GM18499 (cell line): ENCODE measurements around the gene SPTBN1.
"Not testable (repeated sequence)": the region's sequence is repeated elsewhere in the genome, so short reads cannot be mapped to it uniquely, and the experiment has no call there.

ENCODE experiments used
- ATAC-seq: cut with Tn5 transposase; IDR thresholded peaks from one replicate; pipeline ENCODE4 v1.9.1; 2021; ENCODE audit warnings: moderate number of reproducible peaks; ENCODE audit not compliant: insufficient read depth, unreplicated experiment

SPTBN1 gene

DNA sequence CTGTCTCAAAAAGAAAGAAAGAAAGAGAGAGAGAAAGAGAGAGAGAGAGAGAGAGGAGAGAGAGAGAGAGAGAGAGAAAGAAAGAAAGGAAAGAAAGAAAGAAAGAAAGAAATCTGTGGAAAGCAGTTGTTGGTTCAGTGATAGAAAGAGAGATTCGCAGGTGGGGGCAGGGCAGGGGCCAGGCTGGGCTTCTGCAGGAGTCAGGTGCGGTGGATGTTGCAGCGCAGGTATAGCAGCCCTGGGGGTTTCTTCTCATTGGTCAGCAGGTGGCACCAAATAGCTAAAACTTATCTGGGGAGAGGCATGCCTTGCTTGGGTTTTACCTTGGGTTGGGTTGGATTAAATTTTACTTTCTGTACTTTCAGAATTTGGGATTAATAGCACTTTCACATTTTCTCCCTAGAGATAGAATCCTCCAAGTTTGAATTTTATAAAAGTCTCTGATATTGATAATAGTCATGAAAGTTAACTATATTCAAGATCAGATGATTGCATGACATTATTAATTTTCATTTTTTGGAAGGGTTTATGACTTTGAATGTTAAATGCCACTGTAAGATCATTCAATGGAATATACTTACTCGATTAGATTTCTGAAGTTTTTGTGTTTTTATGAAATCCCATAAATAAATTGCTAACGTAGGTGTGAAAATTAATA, 66.6 kb downstream of the SPTBN1 start:
- peak; percentile 59 for ATAC-seq

- no peak for ATAC-seq
Observed at GRCh38 chr2:54523324-54523959, 67.3 kb downstream of the SPTBN1 start.

GRCh38 chr2:54524226-54524991, 68.3 kb downstream of the SPTBN1 start:
- ATAC-seq, result peak; percentile 67

DNA sequence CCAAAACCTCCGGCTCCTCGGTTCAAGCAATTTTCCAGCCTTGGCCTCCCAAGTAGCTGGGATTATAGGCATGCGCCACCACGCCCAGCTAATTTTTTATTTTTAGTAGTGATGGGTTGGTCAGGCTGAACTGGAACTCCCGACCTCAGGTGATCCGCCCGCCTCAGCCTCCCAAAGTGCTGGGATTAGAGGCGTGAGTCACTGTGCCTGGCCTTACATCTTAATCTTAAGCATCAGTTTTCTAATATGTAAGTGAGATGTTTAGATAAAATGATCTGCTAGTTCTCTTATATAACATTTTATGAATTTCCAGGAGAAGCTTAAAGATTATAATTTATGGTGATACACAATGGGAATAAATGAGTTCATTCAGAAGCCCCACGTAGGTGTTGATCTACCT, 69.2 kb downstream of the SPTBN1 start:
- ATAC-seq, result no peak

DNA sequence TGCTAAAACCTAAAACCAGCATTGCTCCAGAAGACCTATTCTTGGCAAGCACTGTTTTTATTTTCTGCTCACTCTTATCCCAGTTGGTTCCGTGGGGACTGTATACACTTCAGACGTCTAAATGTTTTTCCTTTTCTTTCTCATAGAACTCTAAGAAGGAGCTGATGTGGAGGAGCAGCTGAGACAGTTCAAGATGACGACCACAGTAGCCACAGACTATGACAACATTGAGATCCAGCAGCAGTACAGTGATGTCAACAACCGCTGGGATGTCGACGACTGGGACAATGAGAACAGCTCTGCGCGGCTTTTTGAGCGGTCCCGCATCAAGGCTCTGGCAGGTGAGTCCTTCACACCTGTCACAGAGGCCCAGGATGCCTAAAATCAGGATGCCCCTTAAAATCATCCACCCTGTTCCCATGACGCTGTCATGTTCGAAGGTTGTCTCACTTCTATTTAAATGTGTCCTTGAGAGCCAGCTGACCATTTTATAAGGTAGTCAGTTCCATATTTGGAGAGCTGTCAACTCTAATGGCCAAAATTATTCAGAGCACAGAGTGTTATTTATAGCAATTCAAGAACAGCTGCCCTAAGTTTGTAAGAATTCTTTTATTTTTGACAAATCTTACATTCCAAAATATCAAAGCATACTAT, 70.2 kb downstream of the SPTBN1 start:
- no peak for ATAC-seq

GRCh38 chr2:54528311-54528955, 72.3 kb downstream of the SPTBN1 start:
- ATAC-seq, result no peak

- ATAC-seq, result not testable (repeated sequence)
Observed at GRCh38 chr2:54529518-54529917, 73.4 kb downstream of the SPTBN1 start.

- no peak for ATAC-seq
Observed at GRCh38 chr2:54529935-54530334, 73.8 kb downstream of the SPTBN1 start.

DNA sequence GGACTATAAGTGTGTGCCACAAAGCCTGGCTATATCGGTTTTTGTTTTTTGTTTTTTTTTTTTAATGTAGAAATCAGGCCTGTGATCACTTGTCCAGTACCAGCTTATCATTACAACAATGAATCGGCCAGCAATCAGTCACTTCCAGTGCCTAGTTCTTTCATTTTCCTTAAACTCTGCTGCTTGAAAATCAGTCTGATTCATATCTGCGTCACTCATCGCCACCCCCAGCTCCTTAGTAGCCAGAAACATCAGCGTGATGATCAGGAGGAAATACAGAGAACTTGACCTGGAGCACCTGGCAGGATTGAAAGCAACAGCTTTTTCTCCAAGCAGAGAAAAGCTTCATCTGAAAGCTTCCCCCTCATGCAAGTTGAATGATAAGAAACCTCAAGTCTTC, 75.4 kb downstream of the SPTBN1 start:
- no peak for ATAC-seq

GRCh38 chr2:54534221-54534620, 78.1 kb downstream of the SPTBN1 start:
- no peak for ATAC-seq

GRCh38 chr2:54534625-54535024, 78.5 kb downstream of the SPTBN1 start:
- no peak for ATAC-seq

- no peak for ATAC-seq
Observed at GRCh38 chr2:54535599-54536195, 79.6 kb downstream of the SPTBN1 start.

- no peak for ATAC-seq
Observed at GRCh38 chr2:54536720-54537119, 80.6 kb downstream of the SPTBN1 start.

DNA sequence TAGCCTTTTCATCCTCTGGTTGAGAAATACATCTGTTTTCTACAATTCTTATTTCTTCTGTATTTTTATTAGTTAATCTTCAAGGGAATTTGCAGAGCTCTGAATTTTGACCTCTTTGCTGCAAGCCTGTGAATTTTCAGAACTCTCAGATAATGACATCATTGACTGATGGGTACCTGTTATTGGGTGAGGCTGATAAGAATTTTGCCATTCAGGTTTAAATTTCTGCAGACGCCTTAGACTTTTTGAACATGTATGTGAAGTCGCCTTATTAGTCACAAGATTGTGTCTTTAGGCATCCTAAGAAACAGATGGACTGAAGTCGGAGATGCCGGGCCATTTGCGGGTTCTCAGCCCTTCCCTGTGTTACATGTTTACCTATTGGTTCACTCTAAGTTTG, 82.4 kb downstream of the SPTBN1 start:
- no peak for ATAC-seq

DNA sequence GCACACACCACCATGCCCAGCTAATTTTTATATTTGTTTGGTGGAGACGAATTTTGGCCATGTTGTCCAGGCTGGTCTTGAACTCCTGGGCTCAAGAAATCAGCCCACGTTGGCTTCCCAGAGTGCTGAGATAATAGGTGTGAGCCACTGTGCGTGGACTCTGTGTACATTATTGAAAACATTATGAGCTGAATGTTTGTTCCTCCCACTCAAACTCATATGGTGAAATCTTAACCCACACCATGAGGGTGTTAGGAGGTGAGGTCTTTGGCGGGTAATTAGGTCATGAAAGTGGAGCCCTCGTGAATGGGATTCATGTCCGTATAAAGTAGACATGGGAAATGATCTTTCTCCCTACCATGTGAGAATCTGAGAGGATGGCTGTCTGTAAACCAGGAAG, 83.6 kb downstream of the SPTBN1 start:
- ATAC-seq, result no peak

DNA sequence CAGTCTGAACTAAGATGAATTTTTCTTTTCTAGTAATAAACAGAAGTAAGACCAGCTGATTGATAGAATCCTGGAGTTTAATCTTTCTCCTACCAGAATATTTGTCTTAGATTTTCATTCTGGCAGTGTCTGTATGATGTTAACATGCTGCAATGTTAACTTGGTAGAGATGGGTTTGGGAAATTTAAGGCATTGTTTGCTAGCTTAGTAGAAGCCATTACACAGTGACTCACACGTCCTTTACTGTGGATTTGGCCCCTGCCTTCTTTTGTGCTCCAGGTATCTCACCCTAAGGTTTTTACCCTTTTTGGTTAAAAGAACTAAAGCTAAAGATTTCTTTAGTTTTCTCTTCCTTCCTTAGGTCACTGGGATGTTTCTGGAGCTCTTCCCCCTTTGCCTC, 84.1 kb downstream of the SPTBN1 start:
- ATAC-seq, result no peak

GRCh38 chr2:54541995-54542394, 85.9 kb downstream of the SPTBN1 start:
- ATAC-seq, result no peak

DNA sequence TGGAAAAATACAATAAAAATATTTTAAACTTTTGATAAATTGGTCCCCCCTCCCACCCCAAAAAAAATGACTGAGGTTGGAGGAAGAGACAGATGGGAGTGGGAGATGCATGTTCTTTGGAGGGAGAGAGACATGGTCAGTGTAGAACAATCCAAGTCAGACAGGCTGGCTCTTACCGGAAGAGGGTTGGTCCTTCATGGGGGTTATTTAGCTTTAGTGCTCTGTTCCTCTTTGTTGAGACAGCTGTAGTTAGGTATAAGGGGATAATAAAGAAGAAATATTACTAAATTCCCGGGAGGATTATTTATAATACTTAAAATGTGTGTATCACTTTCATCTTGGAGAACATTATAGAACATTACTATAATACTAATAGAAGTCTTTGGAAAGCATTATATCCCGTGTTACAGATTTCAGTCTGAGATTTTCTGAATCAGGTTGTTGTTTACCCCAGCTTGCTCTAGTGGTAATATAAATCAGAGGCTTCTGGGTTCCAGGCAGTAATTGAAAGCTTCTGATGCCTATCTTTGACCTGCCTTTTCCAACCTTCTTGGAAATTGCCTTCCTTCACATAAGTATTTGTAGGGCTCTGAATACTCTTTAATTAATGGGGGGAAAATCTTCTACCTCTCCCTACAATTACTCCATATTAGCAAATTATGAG, 87.7 kb downstream of the SPTBN1 start:
- no peak for ATAC-seq

GRCh38 chr2:54545702-54546450, 89.7 kb downstream of the SPTBN1 start:
- no peak for ATAC-seq
